CD4-positive, alpha-beta T cell (primary cell): Measurements from ENCODE around the gene LUZP4. TPM values are rescaled to one million over a fixed set of nuclear protein-coding genes. Genes with fewer than 3 reads are reported as not detected.
A peak's percentile ranks its signal among the peaks of the same experiment; 100 is the strongest.

ENCODE experiments used
- ATAC-seq: fragments of 200-7000 bp; cut with Tn5 transposase; one replicate; pipeline ENCODE4 v1.10.0; 2022; ENCODE audit warnings: mild to moderate bottlenecking; ENCODE audit not compliant: poor library complexity
- CTCF ChIA-PET: fragments of 350-600 bp; sonication (Branson Sonifier 250); formaldehyde crosslinking; loops from one replicate; lab custom pipeline; 2021; ENCODE audit warnings: antibody characterized with exemption, inconsistent platforms; lab: Charles Lee
- POLR2A ChIA-PET: fragments of 350-600 bp; sonication (Branson Sonifier 250); formaldehyde crosslinking; loops from one replicate; lab custom pipeline; 2021; ENCODE audit warnings: antibody characterized with exemption, inconsistent platforms; lab: Charles Lee
- DNase-seq, 14 experiments: peaks; one replicate each; pipeline ENCODE4 v3.0.0-alpha.2; 2013 to 2020; ENCODE audit warnings: mixed read lengths in 2 of 14
- H3K27ac ChIP-seq, 2 donors: one replicate each; pipeline versions ENCODE4 v1.5.1 to v1.7.0; 2013; ENCODE audit warnings: low read length in 2 of 2, low read depth in 1 of 2, mild to moderate bottlenecking in 1 of 2
- H3K27me3 ChIP-seq, 2 experiments: 1 replicate in 1 of 2; 2 replicates in 1 of 2; pipeline versions ENCODE4 v1.6.1 to v1.7.0; 2013; ENCODE audit warnings: low read length in 2 of 2, control low read depth in 1 of 2, mild to moderate bottlenecking in 1 of 2, moderate library complexity in 1 of 2; ENCODE audit not compliant: insufficient read depth in 2 of 2, control insufficient read depth in 1 of 2
- H3K36me3 ChIP-seq: one replicate; pipeline ENCODE4 v1.6.1; 2013; ENCODE audit warnings: low read length, control low read depth; ENCODE audit not compliant: insufficient read depth
- H3K4me1 ChIP-seq: one replicate; pipeline ENCODE4 v1.6.1; 2013; ENCODE audit warnings: low read length, control low read depth; ENCODE audit not compliant: insufficient read depth
- H3K4me3 ChIP-seq: one replicate; pipeline ENCODE4 v1.5.1; 2013; ENCODE audit warnings: mild to moderate bottlenecking, low read length, moderate library complexity
- H3K9me3 ChIP-seq, 2 experiments: 1 replicate in 1 of 2; 2 replicates in 1 of 2; pipeline versions ENCODE4 v1.6.1 to v1.7.0; 2013; ENCODE audit warnings: low read length in 2 of 2, mild to moderate bottlenecking in 2 of 2, control low read depth in 1 of 2, moderate library complexity in 1 of 2; ENCODE audit not compliant: control insufficient read depth in 1 of 2, insufficient read depth in 1 of 2
- H3K27ac Mint-ChIP-seq: one replicate; pipeline ENCODE4 v1.8.0; 2020; ENCODE audit warnings: mixed read lengths
- H3K27me3 Mint-ChIP-seq: one replicate; pipeline ENCODE4 v1.8.0; 2021; ENCODE audit warnings: mixed read lengths
- H3K36me3 Mint-ChIP-seq: one replicate; pipeline ENCODE4 v1.8.0; 2021; ENCODE audit warnings: low read depth, mixed read lengths
- H3K4me1 Mint-ChIP-seq: one replicate; pipeline ENCODE4 v1.8.0; 2021; ENCODE audit warnings: low read depth, mixed read lengths
- H3K4me3 Mint-ChIP-seq: one replicate; pipeline ENCODE4 v1.8.0; 2020; ENCODE audit warnings: mild to moderate bottlenecking, mixed read lengths
- H3K9me3 Mint-ChIP-seq: one replicate; pipeline ENCODE4 v1.8.0; 2020; ENCODE audit warnings: mixed read lengths
- intact Hi-C, 2 experiments: fragments of 100-400 bp; cut with DNase I in 1 of 2; cut with micrococcal nuclease in 1 of 2; formaldehyde crosslinking; loops; one replicate each; pipeline versions ENCODE4 v1.15.1 to v1.9.0; 2023 to 2025; cut with DNase I, micrococcal nuclease
- total RNA-seq, 174 experiments: library from RNA in 2 of 174; stranded (reverse) in 2 of 174; gene quantifications; one replicate each; pipeline ENCODE4 v1.2.3 and lab custom pipeline; 2021 to 2026
- TF ChIP-seq, protein P1 (sequence below): fragments of 200-600 bp; IDR thresholded peaks from one replicate; pipeline ENCODE4 v1.8.0; 2022; ENCODE audit warnings: antibody characterized with exemption, mild to moderate bottlenecking

LUZP4 gene
- total RNA-seq, 2 experiments from 2014 or later = not detected

DNA sequence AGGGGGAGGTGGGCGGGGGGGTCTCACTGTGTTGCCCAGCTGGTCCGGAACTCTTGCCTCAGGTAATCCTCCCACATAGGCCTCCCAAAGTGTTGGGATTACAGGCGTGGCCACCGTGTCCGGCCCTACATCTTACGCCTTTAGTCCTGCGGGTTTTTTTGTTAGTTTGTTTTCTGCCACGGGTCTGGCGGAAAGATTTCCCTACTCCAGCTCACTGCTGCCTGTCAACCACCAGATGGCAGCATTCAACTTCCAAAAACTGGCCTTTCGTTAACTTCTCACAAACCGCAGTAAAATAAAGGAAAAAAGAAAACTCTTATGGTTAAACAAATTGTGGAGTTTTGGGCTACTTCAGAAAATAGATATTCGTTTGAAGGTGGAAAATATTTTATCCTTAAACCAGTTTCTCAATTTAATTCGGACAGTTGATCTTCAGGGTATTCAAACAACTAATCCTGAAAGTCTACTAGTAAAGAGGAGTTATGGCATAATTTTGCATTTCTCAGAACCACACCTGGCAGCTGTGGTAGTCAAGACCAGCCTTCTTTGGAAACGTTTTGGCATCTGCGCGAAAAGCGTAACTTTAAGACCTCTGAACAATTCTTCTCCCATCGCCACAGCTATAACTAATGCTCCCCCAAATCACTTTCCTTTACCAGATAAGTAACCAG, 41.1 kb downstream of the LUZP4 start:
- no peaks in the 10 kb centered on the region for H3K27me3 Mint-ChIP-seq
- Histone ChIP-seq H3K4me1 (no peaks in the 10 kb centered on the region), H3K9me3 (no peaks in the 10 kb centered on the region), H3K36me3 (no peaks in the 10 kb centered on the region), H3K4me3 (no peak overlapping the region), H3K27ac (no peak overlapping the region), H3K27me3 (no peaks in the 10 kb centered on the region)
- TF ChIP-seq, protein P1, sequence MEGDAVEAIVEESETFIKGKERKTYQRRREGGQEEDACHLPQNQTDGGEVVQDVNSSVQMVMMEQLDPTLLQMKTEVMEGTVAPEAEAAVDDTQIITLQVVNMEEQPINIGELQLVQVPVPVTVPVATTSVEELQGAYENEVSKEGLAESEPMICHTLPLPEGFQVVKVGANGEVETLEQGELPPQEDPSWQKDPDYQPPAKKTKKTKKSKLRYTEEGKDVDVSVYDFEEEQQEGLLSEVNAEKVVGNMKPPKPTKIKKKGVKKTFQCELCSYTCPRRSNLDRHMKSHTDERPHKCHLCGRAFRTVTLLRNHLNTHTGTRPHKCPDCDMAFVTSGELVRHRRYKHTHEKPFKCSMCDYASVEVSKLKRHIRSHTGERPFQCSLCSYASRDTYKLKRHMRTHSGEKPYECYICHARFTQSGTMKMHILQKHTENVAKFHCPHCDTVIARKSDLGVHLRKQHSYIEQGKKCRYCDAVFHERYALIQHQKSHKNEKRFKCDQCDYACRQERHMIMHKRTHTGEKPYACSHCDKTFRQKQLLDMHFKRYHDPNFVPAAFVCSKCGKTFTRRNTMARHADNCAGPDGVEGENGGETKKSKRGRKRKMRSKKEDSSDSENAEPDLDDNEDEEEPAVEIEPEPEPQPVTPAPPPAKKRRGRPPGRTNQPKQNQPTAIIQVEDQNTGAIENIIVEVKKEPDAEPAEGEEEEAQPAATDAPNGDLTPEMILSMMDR = peak; percentile 41
- no peak overlapping the region for H3K27ac Mint-ChIP-seq
- ChIA-PET POLR2A (no interaction called here), CTCF (interaction anchor here (0.7 to 1.1 kb wide), 2 partner anchors 14 to 17 kb away, joined by 3 to 4 read pairs; no protein-coding TSS in a partner anchor)
- ATAC-seq (no peak), DNase-seq (peak in 6 of 14 experiments; percentile 3 to 37 (median 18))
- no peaks in the 10 kb centered on the region for H3K36me3 Mint-ChIP-seq
- H3K4me3 Mint-ChIP-seq = no peak overlapping the region
- no peaks in the 10 kb centered on the region for H3K9me3 Mint-ChIP-seq
- intact Hi-C loops = loop anchor here in 1 of 2 experiments (5.0 kb wide), 1 partner anchor 312 kb away; no protein-coding TSS in a partner anchor
- no peaks in the 10 kb centered on the region for H3K4me1 Mint-ChIP-seq

DNA sequence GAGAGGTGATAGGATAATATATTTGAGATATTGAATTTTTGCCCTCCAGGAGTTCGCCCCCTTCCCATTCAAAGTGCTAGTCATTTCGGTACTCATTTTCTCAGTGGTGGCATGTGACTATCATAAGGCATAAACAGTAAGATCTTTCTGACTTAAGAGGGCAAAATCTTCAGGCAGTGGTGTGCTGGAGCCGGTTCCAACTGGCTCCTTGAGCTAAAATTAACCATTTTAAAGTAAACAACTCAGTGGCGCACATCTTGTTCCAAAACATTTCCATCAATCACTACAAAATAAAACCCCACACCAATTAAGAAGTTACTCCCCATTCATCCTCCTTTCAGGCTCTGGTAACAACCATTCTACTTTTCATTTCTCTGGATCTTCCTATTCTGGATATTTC, 43.3 kb downstream of the LUZP4 start:
- H3K9me3 ChIP-seq = no peaks in the 10 kb centered on the region
- Mint-ChIP-seq H3K27me3 (no peaks in the 10 kb centered on the region), H3K4me3 (no peak overlapping the region), H3K9me3 (no peaks in the 10 kb centered on the region), H3K36me3 (no peaks in the 10 kb centered on the region), H3K4me1 (no peaks in the 10 kb centered on the region), H3K27ac (no peak overlapping the region)
- ATAC-seq = no peak
- TF ChIP-seq, protein P1 = no peak
- H3K27ac ChIP-seq = no peak overlapping the region
- H3K4me1 ChIP-seq = no peaks in the 10 kb centered on the region
- POLR2A ChIA-PET = no interaction called here
- CTCF ChIA-PET = no interaction called here
- intact Hi-C loops = loop anchor here in 1 of 2 experiments (5.0 kb wide), 1 partner anchor 309 kb away; no protein-coding TSS in a partner anchor
- no peaks in the 10 kb centered on the region for H3K27me3 ChIP-seq
- no peak for DNase-seq
- H3K4me3 ChIP-seq = no peak overlapping the region
- no peaks in the 10 kb centered on the region for H3K36me3 ChIP-seq

GRCh38 chrX:115333446-115333845, 43.9 kb downstream of the LUZP4 start:
- no peak for DNase-seq
- H3K27ac Mint-ChIP-seq = no peak overlapping the region
- no peaks in the 10 kb centered on the region for H3K9me3 Mint-ChIP-seq
- TF ChIP-seq, protein P1 = no peak
- Histone ChIP-seq H3K4me1 (no peaks in the 10 kb centered on the region), H3K36me3 (no peaks in the 10 kb centered on the region), H3K9me3 (no peaks in the 10 kb centered on the region), H3K27ac (no peak overlapping the region), H3K27me3 (no peaks in the 10 kb centered on the region), H3K4me3 (no peak overlapping the region)
- CTCF ChIA-PET = no interaction called here
- H3K4me3 Mint-ChIP-seq = no peak overlapping the region
- no peaks in the 10 kb centered on the region for H3K4me1 Mint-ChIP-seq
- no peaks in the 10 kb centered on the region for H3K36me3 Mint-ChIP-seq
- intact Hi-C loops = loop anchor here in 1 of 2 experiments (5.0 kb wide), 1 partner anchor 309 kb away; no protein-coding TSS in a partner anchor
- POLR2A ChIA-PET = no interaction called here
- ATAC-seq = no peak
- no peaks in the 10 kb centered on the region for H3K27me3 Mint-ChIP-seq
